Psoas muscle (tissue), 8 donors: ENCODE measurements around the gene SLF2. TPM values are rescaled to one million over a fixed set of nuclear protein-coding genes. Genes with fewer than 3 reads are reported as not detected.

Experiments
- ATAC-seq, 4 donors: fragments of 200-7000 bp; cut with Tn5 transposase; one replicate each; pipeline ENCODE4 v1.9.1; 2020; ENCODE audit warnings: moderate library complexity in 3 of 4, mild to moderate bottlenecking in 2 of 4
- DNase-seq, 2 donors: peaks; one replicate each; pipeline ENCODE4 v3.0.0-alpha.2; 2020
- H3K27ac ChIP-seq: fragments of 200-600 bp; one replicate; pipeline ENCODE4 v1.8.0; 2022
- H3K27me3 ChIP-seq, 3 donors: fragments of 200-600 bp in 1 of 3; one replicate each; pipeline versions ENCODE4 v1.6.1 to v1.8.0; 2013 to 2022; ENCODE audit warnings: low read length in 2 of 3, mild to moderate bottlenecking in 2 of 3, moderate library complexity in 1 of 3; ENCODE audit not compliant: insufficient read depth in 3 of 3
- H3K36me3 ChIP-seq, 2 donors: fragments of 200-600 bp in 1 of 2; one replicate each; pipeline versions ENCODE4 v1.6.1 to v1.8.0; 2013 to 2022; ENCODE audit warnings: low read depth in 1 of 2, mild to moderate bottlenecking in 1 of 2, moderate library complexity in 1 of 2; ENCODE audit not compliant: insufficient read depth in 1 of 2
- H3K4me1 ChIP-seq: fragments of 200-600 bp; one replicate; pipeline ENCODE4 v1.8.0; 2022
- H3K4me3 ChIP-seq: fragments of 200-600 bp; one replicate; pipeline ENCODE4 v1.8.0; 2022; ENCODE audit warnings: mild to moderate bottlenecking
- H3K9me3 ChIP-seq: fragments of 200-600 bp; one replicate; pipeline ENCODE4 v1.8.0; 2022
- CTCF ChIP-seq: fragments of 200-600 bp; IDR thresholded peaks from one replicate; pipeline ENCODE4 v1.8.0; 2022; ENCODE audit warnings: antibody characterized with exemption
- WGBS, 3 donors: extraction: QIAGEN DNeasy Blood & Tissue Kit; methylation state at CpG; one replicate each; pipeline versions ENCODE4 v1.1.6 to v1.1.7; 2013; 5-methylcytosine and 5-hydroxymethylcytosine counted together
- intact Hi-C, 2 donors: fragments of 100-400 bp; cut with DNase I; formaldehyde crosslinking; loops; one replicate each; pipeline versions ENCODE4 v1.11.0 to v1.14.2; 2022
- polyA plus RNA-seq, 3 donors: library from polyadenylated mRNA; stranded (reverse); fragments of 200-250 nt; gene quantifications; one replicate each; pipeline ENCODE4 v1.2.3, GENCODE V29; 2013
- total RNA-seq, 4 donors: library from RNA; stranded (reverse); fragmentation: NEBNext Ultra II Directional in 2 of 4; extraction: Animal tissue kit (Norgen Biotek cat#: 25700) in 2 of 4; gene quantifications; one replicate each; pipeline versions ENCODE4 v1.2.1 to v1.2.4, GENCODE V29; 2021 to 2023
- donor health status: healthy with polysubstance abuse.
- donor health status: DM: no; HTN: no; CAD: no; lungs with moderate emphysema.
- donor health status: Bipolar disorder and iron deficiency.
- donor health status: healthy.
- donor health status: DM: yes; HTN: yes; CAD: no.
- donor health status: DM: no; HTN: no; CAD: no.
- donor health status: DM: no; HTN: no; CAD: no.
- donor health status: DM: yes; HTN: yes; CAD: no.

SLF2 gene
- total and polyA plus RNA-seq, 7 donors, result 8.0 to 26.9 (median 20.1) TPM

- intact Hi-C loops, result no loop called here
- peaks cover 0 to 21% (median 0%) of the 10 kb centered on the region in 3 donors for H3K27me3 ChIP-seq
- no peaks in the 10 kb centered on the region for H3K36me3 ChIP-seq
- H3K9me3 ChIP-seq, result no peaks in the 10 kb centered on the region
- H3K4me1 ChIP-seq, result no peaks in the 10 kb centered on the region
- H3K27ac ChIP-seq, result no peak overlapping the region
- no peak overlapping the region for H3K4me3 ChIP-seq
- DNase-seq (no peak), ATAC-seq (no peak)
- WGBS, 3 donors, result 91 to 95% (median 94%) methylated on average over 7 of the region's 7 CpGs
- TF ChIP-seq CTCF, result no peak
These were observed 10.1 kb upstream of the SLF2 start for GRCh38 chr10:100902622-100903021.

GRCh38 chr10:100904917-100905316 lies 7.8 kb upstream of the SLF2 start:
- Histone ChIP-seq H3K4me3 (no peak overlapping the region), H3K27me3 (peaks cover 0 to 17% (median 0%) of the 10 kb centered on the region in 3 donors), H3K4me1 (no peaks in the 10 kb centered on the region), H3K36me3 (no peaks in the 10 kb centered on the region), H3K27ac (no peak overlapping the region), H3K9me3 (no peaks in the 10 kb centered on the region)
- no peak for DNase-seq
- ATAC-seq, result no peak
- intact Hi-C loops, result no loop called here
- TF ChIP-seq CTCF, result no peak
- WGBS, 3 donors, result 45 to 62% (median 53%) methylated on average over 2 of the region's 2 CpGs

- Histone ChIP-seq H3K27ac (no peak overlapping the region), H3K9me3 (no peaks in the 10 kb centered on the region), H3K27me3 (peaks cover 0 to 8% (median 0%) of the 10 kb centered on the region in 3 donors), H3K4me1 (peaks cover 8% of the 10 kb centered on the region), H3K4me3 (no peak overlapping the region), H3K36me3 (no peaks in the 10 kb centered on the region)
- DNase-seq (no peak), ATAC-seq (no peak)
- intact Hi-C loops, result no loop called here
- TF ChIP-seq CTCF, result no peak
- WGBS, 3 donors, result 40 to 69% (median 61%) methylated on average over 1 of the region's 1 CpG
These were observed 5.6 kb upstream of the SLF2 start for GRCh38 chr10:100907175-100907574.

- Histone ChIP-seq H3K4me1 (peaks cover 8% of the 10 kb centered on the region), H3K4me3 (no peak overlapping the region), H3K27ac (no peak overlapping the region), H3K36me3 (no peaks in the 10 kb centered on the region), H3K27me3 (peaks cover 0 to 7% (median 0%) of the 10 kb centered on the region in 3 donors), H3K9me3 (no peaks in the 10 kb centered on the region)
- 62 to 74% (median 67%) methylated on average over 4 of the region's 4 CpGs for WGBS, 3 donors
- no peak for TF ChIP-seq CTCF
- DNase-seq (no peak), ATAC-seq (no peak)
- intact Hi-C loops, result no loop called here
These were observed 4.9 kb upstream of the SLF2 start for GRCh38 chr10:100907773-100908363.

- H3K4me1 ChIP-seq, result peaks cover 8% of the 10 kb centered on the region
- no peak for TF ChIP-seq CTCF
- H3K4me3 ChIP-seq, result no peak overlapping the region
- intact Hi-C loops, result no loop called here
- H3K27ac ChIP-seq, result no peak overlapping the region
- no peak for DNase-seq
- ATAC-seq, result no peak
- no peaks in the 10 kb centered on the region for H3K9me3 ChIP-seq
- WGBS, 3 donors, result 70 to 76% (median 73%) methylated on average over 8 of the region's 8 CpGs
- peaks cover 0 to 2% (median 0%) of the 10 kb centered on the region in 3 donors for H3K27me3 ChIP-seq
- no peaks in the 10 kb centered on the region for H3K36me3 ChIP-seq
These were observed 4.4 kb upstream of the SLF2 start for GRCh38 chr10:100908378-100908777.
